Peyer's patch (tissue), 4 donors: Measurements from ENCODE around the gene IKZF2. TPM values are rescaled to one million over a fixed set of nuclear protein-coding genes. Genes with fewer than 3 reads are reported as not detected.

ENCODE experiments used
- DNase-seq, 3 donors: peaks; one replicate each; pipeline ENCODE4 v3.0.0-alpha.2; 2017 to 2019
- H3K27ac ChIP-seq, 4 donors: fragments of 200-600 bp; sonication (generic); one replicate each; pipeline ENCODE4 v1.5.1; 2016 to 2019
- H3K27me3 ChIP-seq, 2 donors: fragments of 200-600 bp; sonication (generic); one replicate each; pipeline ENCODE4 v1.5.1; 2019
- H3K36me3 ChIP-seq, 3 donors: fragments of 200-600 bp; sonication (generic); one replicate each; pipeline ENCODE4 v1.5.1; 2016 to 2019
- H3K4me1 ChIP-seq, 4 donors: fragments of 200-600 bp; sonication (generic); one replicate each; pipeline ENCODE4 v1.5.1; 2016 to 2019
- H3K4me3 ChIP-seq, 4 donors: fragments of 200-600 bp; sonication (generic); 1 replicate in 3 of 4; 2 replicates in 1 of 4; pipeline ENCODE4 v1.5.1; 2016 to 2019; ENCODE audit warnings: mild to moderate bottlenecking in 1 of 4
- H3K9me3 ChIP-seq, 4 donors: fragments of 200-600 bp; sonication (generic); one replicate each; pipeline ENCODE4 v1.5.1; 2016 to 2019; ENCODE audit warnings: mild to moderate bottlenecking in 1 of 4
- POLR2A ChIP-seq, 2 donors: fragments of 450-650 bp; IDR thresholded peaks; one replicate each; pipeline ENCODE4 v1.5.1; 2017; ENCODE audit warnings: antibody characterized with exemption in 2 of 2, mild to moderate bottlenecking in 2 of 2, moderate library complexity in 2 of 2
- total RNA-seq, 4 donors: library from RNA; depleted of rRNA; stranded (reverse); fragments of >200 nt; gene quantifications; one replicate each; pipeline ENCODE4 v1.1.0, GENCODE V29; 2016
- TF ChIP-seq, protein P1 (sequence below), 6 experiments: fragments of 450-650 bp in 4 of 6; fragments of 200-600 bp in 2 of 6; sonication (generic) in 1 of 6; IDR thresholded peaks; one replicate each; pipeline ENCODE4 v1.5.1; 2017 to 2019; ENCODE audit warnings: antibody characterized with exemption in 6 of 6, mild to moderate bottlenecking in 3 of 6, moderate library complexity in 1 of 6

Gene IKZF2
- total RNA-seq, 4 donors from 2014 or later, result 4.2 to 8.3 (median 6.1) TPM

DNA sequence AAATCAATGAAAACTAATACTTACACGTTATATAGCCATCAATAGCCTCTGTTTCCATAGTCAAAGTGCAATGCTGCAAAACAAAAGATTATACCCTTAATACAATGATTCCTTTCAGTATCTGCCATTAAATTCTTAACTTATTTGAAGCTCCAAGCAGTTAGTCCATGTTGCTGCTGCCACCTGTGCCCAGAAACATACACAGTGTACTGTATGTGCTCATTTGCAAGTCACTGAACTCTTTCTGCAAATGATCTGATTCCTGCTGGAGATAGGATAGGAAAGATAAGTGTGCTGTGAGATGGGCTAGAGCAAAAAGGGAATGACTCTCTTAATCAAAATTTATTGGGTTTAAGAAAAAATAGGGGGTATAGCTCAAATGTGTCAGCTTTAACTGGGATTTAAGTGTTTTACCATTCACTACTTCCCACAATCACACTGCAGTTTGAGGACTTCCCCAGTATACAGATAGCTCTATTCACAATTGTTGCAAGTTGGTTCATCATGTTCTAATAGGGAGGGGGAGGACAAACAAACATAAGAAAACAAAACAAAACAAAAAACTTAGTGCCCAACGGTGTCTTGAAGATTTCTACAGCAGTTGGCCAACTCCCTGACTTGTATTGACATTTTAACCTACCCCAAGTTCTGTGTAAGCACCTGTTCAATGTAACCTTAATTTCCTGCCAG, 2.7 kb downstream of the IKZF2 start:
- no peak overlapping the region for H3K4me3 ChIP-seq

DNA sequence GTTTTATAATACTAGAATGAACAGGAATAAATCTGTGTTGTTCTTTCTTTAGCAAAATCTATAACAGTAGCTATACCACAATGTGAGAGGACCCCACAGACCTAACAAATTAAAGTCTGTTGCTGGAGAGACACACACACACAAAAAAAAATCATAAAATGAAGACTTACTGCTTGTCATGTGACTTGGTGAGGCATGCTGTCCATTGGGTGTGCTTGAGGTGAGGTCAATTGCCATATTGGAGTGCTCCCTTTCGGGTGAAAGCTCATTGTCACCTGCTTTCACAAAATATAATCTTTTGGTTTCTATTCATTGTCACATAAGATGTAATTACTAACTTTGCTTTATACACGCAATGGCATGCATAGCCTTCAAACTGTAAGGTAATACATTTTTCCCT, 3.9 kb downstream of the IKZF2 start:
- Histone ChIP-seq H3K9me3 (no peaks in the 10 kb centered on the region), H3K27me3 (no peaks in the 10 kb centered on the region), H3K4me3 (no peak overlapping the region), H3K4me1 (no peaks in the 10 kb centered on the region), H3K36me3 (no peaks in the 10 kb centered on the region), H3K27ac (no peak overlapping the region)
- DNase-seq, result no peak
- no peak for TF ChIP-seq POLR2A (IDR thresholded peaks at IDR 0.05)
- TF ChIP-seq, protein P1, sequence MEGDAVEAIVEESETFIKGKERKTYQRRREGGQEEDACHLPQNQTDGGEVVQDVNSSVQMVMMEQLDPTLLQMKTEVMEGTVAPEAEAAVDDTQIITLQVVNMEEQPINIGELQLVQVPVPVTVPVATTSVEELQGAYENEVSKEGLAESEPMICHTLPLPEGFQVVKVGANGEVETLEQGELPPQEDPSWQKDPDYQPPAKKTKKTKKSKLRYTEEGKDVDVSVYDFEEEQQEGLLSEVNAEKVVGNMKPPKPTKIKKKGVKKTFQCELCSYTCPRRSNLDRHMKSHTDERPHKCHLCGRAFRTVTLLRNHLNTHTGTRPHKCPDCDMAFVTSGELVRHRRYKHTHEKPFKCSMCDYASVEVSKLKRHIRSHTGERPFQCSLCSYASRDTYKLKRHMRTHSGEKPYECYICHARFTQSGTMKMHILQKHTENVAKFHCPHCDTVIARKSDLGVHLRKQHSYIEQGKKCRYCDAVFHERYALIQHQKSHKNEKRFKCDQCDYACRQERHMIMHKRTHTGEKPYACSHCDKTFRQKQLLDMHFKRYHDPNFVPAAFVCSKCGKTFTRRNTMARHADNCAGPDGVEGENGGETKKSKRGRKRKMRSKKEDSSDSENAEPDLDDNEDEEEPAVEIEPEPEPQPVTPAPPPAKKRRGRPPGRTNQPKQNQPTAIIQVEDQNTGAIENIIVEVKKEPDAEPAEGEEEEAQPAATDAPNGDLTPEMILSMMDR (IDR thresholded peaks at IDR 0.05), result no peak

More for the DNA sequence above, 2.7 kb downstream of the IKZF2 start:
- TF ChIP-seq POLR2A (IDR thresholded peaks at IDR 0.05), result no peak
- TF ChIP-seq, protein P1 (IDR thresholded peaks at IDR 0.05), result no peak
- H3K9me3 ChIP-seq, result no peaks in the 10 kb centered on the region
- no peak for DNase-seq
- H3K4me1 ChIP-seq, result no peaks in the 10 kb centered on the region
- H3K27me3 ChIP-seq, result no peaks in the 10 kb centered on the region
- no peaks in the 10 kb centered on the region for H3K36me3 ChIP-seq
- no peak overlapping the region for H3K27ac ChIP-seq

DNA sequence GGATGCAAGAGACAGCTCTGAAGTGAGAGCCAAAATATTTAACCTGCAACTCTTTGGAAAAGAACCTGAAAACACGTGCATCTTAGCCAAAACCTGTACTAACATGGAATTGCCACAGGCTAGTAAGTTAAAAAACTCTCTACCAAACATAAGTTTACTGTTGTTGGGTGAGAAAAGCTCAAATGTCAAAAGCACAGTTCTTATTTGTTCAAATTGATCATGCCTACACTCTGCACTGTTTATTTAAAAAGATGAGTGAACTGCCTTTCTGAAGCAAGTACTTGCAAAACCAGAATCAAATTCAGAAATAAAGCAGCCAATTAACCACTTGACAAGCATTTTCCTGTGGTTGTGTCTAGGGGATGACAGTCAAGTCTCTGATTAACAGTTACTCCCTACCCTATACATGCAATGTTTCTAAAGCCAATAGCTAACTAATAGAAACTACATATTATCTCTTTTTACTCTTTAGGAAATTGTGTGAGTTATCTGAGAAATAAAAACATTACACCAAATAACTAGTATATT, 5.6 kb downstream of the IKZF2 start:
- Histone ChIP-seq H3K27ac (no peak overlapping the region), H3K27me3 (no peaks in the 10 kb centered on the region), H3K4me1 (no peaks in the 10 kb centered on the region), H3K36me3 (no peaks in the 10 kb centered on the region), H3K4me3 (no peak overlapping the region), H3K9me3 (no peaks in the 10 kb centered on the region)
- TF ChIP-seq, protein P1 (IDR thresholded peaks at IDR 0.05), result no peak
- no peak for TF ChIP-seq POLR2A (IDR thresholded peaks at IDR 0.05)
- no peak for DNase-seq

DNA sequence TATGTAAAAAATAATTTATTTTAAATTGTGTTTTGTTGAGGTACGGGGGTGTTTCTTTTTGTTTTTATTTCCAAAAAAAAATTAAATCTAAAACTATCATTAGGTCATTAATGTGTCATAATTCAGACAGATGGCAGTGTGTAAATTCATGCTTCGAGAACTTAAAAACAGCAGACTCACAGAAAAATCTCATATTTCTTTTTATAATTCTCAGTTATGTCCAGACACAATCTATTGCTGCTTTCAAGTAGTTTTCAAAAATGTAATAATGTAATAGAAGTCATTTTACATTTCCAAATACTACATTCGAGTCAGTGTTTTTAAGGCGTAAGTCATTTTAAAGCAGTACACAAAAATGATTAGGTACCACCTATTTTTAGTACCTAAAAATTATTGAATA, 14.3 kb downstream of the IKZF2 start:
- Histone ChIP-seq H3K9me3 (no peaks in the 10 kb centered on the region), H3K4me1 (no peaks in the 10 kb centered on the region), H3K4me3 (no peak overlapping the region), H3K27ac (no peak overlapping the region), H3K27me3 (no peaks in the 10 kb centered on the region), H3K36me3 (no peaks in the 10 kb centered on the region)
- DNase-seq, result no peak
- no peak for TF ChIP-seq POLR2A (IDR thresholded peaks at IDR 0.05)
- TF ChIP-seq, protein P1 (IDR thresholded peaks at IDR 0.05), result no peak

DNA sequence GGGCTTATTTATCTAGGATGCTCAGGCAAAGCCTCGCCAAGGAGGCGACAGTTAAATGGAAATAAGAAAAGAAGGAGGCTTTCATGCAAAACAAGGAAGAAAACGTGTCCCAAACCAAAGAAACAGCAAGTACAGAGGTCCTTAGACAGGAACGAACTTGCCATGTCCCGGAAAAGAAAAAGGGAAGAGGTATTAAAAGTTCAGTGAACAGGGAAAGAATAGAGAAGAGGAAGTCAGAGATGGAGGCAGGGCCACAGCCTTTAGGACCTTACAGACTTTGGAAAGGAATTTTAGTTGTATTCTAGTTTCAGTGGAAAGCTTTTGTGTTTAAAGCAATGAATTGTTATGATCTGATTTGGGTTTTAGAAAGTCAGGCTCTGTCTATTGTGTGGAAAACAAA, 22.1 kb downstream of the IKZF2 start:
- Histone ChIP-seq H3K27ac (no peak overlapping the region), H3K27me3 (no peaks in the 10 kb centered on the region), H3K9me3 (no peaks in the 10 kb centered on the region), H3K4me3 (no peak overlapping the region), H3K36me3 (no peaks in the 10 kb centered on the region), H3K4me1 (no peaks in the 10 kb centered on the region)
- no peak for DNase-seq
- no peak for TF ChIP-seq POLR2A (IDR thresholded peaks at IDR 0.05)
- TF ChIP-seq, protein P1 (IDR thresholded peaks at IDR 0.05), result no peak
